ENCODE measurements around the gene CACNB2. TPM values are rescaled to one million over a fixed set of nuclear protein-coding genes. Genes with fewer than 3 reads are reported as not detected.

The CACNB2 gene
- total and polyA plus RNA-seq, 4 donors: 0.38 to 3.1 (median 0.83) TPM

DNA sequence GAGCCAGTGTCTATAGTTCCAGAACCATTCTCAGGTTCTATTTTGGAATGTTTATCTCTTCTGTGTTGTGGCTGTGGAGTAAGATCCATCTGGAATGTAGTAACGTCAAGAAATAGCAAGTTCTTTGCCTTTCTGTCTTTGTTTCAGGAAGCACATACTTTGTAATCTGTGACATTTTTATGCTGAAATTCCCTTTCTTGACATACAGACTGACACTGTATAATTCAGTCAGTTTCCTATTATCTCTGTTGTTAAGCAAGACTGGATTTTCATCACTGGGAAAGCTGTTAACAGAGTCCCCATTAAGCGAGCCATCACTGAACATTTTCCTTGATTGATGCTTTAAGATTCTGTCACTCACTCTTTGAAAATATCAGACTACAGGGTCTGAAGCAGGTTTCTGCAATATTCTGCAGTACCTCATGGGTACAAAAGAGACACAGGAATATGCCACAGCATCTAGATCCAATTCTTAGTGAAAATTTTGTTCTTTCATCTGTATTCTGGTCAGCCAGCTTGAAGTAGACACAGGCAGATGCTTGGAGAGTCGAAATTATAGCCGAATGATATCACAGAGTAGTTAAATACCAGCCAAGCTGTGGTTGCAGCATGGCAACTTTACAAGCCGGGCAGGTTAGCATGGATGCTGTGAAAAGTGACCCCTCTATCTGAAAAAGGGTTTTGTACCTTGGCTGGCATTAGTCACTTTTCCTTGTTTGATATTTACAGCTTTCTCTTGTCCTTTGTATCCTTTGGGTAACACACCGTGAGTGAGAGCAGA is 62.6 kb downstream of the CACNB2 start:
- H3K27ac ChIP-seq (ENCODE audit: low read depth in 1 of 2, low read length in 2 of 2): no peak overlapping the region
- H3K4me3 ChIP-seq (ENCODE audit: low read depth in 1 of 3, low read length in 3 of 3): no peak overlapping the region
- peaks cover 0 to 11% (median 3%) of the 10 kb centered on the region in 4 donors for H3K27me3 ChIP-seq (ENCODE audit: control insufficient read depth in 4 of 4, insufficient read depth in 4 of 4, low read length in 3 of 4)
- WGBS: 69% methylated on average over 6 of the region's 6 CpGs
- DNase-seq (ENCODE audit: low spot score): no peak
- H3K9ac ChIP-seq (ENCODE audit: low read depth in 1 of 2, low read length in 2 of 2): no peak overlapping the region
- no peaks in the 10 kb centered on the region for H3K9me3 ChIP-seq (ENCODE audit: control insufficient read depth in 4 of 4, low read length in 3 of 4)
- no peaks in the 10 kb centered on the region for H3K36me3 ChIP-seq (ENCODE audit: control insufficient read depth in 4 of 4, insufficient read depth in 3 of 4, low read depth in 1 of 4, low read length in 3 of 4)
- no peaks in the 10 kb centered on the region for H3K4me1 ChIP-seq (ENCODE audit: control insufficient read depth in 4 of 4, insufficient read depth in 4 of 4, low read length in 3 of 4)
- TF ChIP-seq FOXA1 (IDR thresholded peaks at IDR 0.05) (no peak), FOXA2 (IDR thresholded peaks at IDR 0.05) (no peak), JUND (IDR thresholded peaks at IDR 0.05) (no peak), HNF4A (conservative IDR thresholded peaks at IDR 0.05) (no peak), NR2F2 (IDR thresholded peaks at IDR 0.05) (no peak), GABPA (IDR thresholded peaks at IDR 0.05 in 1 of 2, conservative IDR thresholded peaks at IDR 0.05 in 1 of 2) (no peak)
- TF ChIP-seq, protein P1, sequence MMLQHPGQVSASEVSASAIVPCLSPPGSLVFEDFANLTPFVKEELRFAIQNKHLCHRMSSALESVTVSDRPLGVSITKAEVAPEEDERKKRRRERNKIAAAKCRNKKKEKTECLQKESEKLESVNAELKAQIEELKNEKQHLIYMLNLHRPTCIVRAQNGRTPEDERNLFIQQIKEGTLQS (IDR thresholded peaks at IDR 0.05): no peak

GRCh38 chr10:18203471-18203870 is 63.2 kb downstream of the CACNB2 start:
- no peaks in the 10 kb centered on the region for H3K36me3 ChIP-seq (ENCODE audit: control insufficient read depth in 4 of 4, insufficient read depth in 3 of 4, low read depth in 1 of 4, low read length in 3 of 4)

More at GRCh38 chr10:18203471-18203870, 63.2 kb downstream of the CACNB2 start:
- TF ChIP-seq NR2F2 (IDR thresholded peaks at IDR 0.05): no peak
- TF ChIP-seq, protein P2, sequence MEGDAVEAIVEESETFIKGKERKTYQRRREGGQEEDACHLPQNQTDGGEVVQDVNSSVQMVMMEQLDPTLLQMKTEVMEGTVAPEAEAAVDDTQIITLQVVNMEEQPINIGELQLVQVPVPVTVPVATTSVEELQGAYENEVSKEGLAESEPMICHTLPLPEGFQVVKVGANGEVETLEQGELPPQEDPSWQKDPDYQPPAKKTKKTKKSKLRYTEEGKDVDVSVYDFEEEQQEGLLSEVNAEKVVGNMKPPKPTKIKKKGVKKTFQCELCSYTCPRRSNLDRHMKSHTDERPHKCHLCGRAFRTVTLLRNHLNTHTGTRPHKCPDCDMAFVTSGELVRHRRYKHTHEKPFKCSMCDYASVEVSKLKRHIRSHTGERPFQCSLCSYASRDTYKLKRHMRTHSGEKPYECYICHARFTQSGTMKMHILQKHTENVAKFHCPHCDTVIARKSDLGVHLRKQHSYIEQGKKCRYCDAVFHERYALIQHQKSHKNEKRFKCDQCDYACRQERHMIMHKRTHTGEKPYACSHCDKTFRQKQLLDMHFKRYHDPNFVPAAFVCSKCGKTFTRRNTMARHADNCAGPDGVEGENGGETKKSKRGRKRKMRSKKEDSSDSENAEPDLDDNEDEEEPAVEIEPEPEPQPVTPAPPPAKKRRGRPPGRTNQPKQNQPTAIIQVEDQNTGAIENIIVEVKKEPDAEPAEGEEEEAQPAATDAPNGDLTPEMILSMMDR (IDR thresholded peaks at IDR 0.05; ENCODE audit: low read depth, low read length, missing input control): no peak
- TF ChIP-seq, protein P3, sequence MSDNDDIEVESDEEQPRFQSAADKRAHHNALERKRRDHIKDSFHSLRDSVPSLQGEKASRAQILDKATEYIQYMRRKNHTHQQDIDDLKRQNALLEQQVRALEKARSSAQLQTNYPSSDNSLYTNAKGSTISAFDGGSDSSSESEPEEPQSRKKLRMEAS (IDR thresholded peaks at IDR 0.05): no peak
- TF ChIP-seq RAD21 (IDR thresholded peaks at IDR 0.05): no peak
- no peak for TF ChIP-seq SP1 (IDR thresholded peaks at IDR 0.05)
- TF ChIP-seq, protein P1 (IDR thresholded peaks at IDR 0.05): no peak
- no peak for TF ChIP-seq FOXA1 (IDR thresholded peaks at IDR 0.05)
- no peak for TF ChIP-seq ZBTB33 (IDR thresholded peaks at IDR 0.05)
- no peak for TF ChIP-seq TAF1 (conservative IDR thresholded peaks at IDR 0.05)
- no peak for TF ChIP-seq HNF4G (IDR thresholded peaks at IDR 0.05)
- no peak for TF ChIP-seq JUND (IDR thresholded peaks at IDR 0.05)
- TF ChIP-seq FOXA2 (IDR thresholded peaks at IDR 0.05): no peak
- TF ChIP-seq YY1 (IDR thresholded peaks at IDR 0.05): no peak
- TF ChIP-seq, protein P4, sequence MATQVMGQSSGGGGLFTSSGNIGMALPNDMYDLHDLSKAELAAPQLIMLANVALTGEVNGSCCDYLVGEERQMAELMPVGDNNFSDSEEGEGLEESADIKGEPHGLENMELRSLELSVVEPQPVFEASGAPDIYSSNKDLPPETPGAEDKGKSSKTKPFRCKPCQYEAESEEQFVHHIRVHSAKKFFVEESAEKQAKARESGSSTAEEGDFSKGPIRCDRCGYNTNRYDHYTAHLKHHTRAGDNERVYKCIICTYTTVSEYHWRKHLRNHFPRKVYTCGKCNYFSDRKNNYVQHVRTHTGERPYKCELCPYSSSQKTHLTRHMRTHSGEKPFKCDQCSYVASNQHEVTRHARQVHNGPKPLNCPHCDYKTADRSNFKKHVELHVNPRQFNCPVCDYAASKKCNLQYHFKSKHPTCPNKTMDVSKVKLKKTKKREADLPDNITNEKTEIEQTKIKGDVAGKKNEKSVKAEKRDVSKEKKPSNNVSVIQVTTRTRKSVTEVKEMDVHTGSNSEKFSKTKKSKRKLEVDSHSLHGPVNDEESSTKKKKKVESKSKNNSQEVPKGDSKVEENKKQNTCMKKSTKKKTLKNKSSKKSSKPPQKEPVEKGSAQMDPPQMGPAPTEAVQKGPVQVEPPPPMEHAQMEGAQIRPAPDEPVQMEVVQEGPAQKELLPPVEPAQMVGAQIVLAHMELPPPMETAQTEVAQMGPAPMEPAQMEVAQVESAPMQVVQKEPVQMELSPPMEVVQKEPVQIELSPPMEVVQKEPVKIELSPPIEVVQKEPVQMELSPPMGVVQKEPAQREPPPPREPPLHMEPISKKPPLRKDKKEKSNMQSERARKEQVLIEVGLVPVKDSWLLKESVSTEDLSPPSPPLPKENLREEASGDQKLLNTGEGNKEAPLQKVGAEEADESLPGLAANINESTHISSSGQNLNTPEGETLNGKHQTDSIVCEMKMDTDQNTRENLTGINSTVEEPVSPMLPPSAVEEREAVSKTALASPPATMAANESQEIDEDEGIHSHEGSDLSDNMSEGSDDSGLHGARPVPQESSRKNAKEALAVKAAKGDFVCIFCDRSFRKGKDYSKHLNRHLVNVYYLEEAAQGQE (IDR thresholded peaks at IDR 0.05): no peak
- TF ChIP-seq RXRA (IDR thresholded peaks at IDR 0.05): no peak
- TF ChIP-seq HNF4A (conservative IDR thresholded peaks at IDR 0.05): no peak
- TF ChIP-seq GABPA (IDR thresholded peaks at IDR 0.05 in 1 of 2, conservative IDR thresholded peaks at IDR 0.05 in 1 of 2): no peak
- TF ChIP-seq EGR1 (IDR thresholded peaks at IDR 0.05; ENCODE audit: low read depth in 2 of 2): no peak
- Histone ChIP-seq H3K4me1 (ENCODE audit: control insufficient read depth in 4 of 4, insufficient read depth in 4 of 4, low read length in 3 of 4) (no peaks in the 10 kb centered on the region), H3K27me3 (ENCODE audit: control insufficient read depth in 4 of 4, insufficient read depth in 4 of 4, low read length in 3 of 4) (peaks cover 0 to 11% (median 3%) of the 10 kb centered on the region in 4 donors), H3K27ac (ENCODE audit: low read depth in 1 of 2, low read length in 2 of 2) (no peak overlapping the region), H3K9ac (ENCODE audit: low read depth in 1 of 2, low read length in 2 of 2) (no peak overlapping the region), H3K9me3 (ENCODE audit: control insufficient read depth in 4 of 4, low read length in 3 of 4) (no peaks in the 10 kb centered on the region), H3K4me3 (ENCODE audit: low read depth in 1 of 3, low read length in 3 of 3) (no peak overlapping the region)
- WGBS: 70% methylated on average over 6 of the region's 6 CpGs
- DNase-seq (ENCODE audit: low spot score): no peak

Measured in liver (tissue), 9 donors.